ENCODE data around the gene ZNF311.
"Not testable (repeated sequence)": the region's sequence is repeated elsewhere in the genome, so short reads cannot be mapped to it uniquely, and the experiment has no call there.

Gene ZNF311

DNA sequence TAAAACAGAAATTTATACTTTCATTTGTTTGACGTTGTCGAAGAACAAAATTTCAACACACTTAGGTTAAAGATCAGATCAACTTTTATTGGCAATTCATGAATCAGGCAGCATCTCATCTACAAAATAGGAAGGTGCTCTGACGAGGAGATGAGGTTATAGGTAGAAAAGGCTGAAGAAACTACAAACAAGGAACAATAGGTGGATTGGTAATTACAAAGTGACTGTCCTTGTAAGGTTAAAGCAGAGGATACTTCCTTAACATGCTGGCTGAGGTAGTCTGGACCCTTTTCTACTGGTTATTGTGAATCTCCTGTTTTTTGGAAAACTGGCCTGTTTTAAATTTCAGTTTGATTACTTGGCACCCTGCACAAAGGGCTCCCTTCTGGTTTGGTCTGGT lies 48.8 kb downstream of the ZNF311 start:
- Histone ChIP-seq H3K27me3 (ENCODE audit: insufficient read depth, low read depth, severe bottlenecking) (no peaks in the 10 kb centered on the region), H3K27ac (no peak overlapping the region), H3K9me3 (ENCODE audit: severe bottlenecking) (peaks cover 2% of the 10 kb centered on the region), H3K36me3 (no peaks in the 10 kb centered on the region), H3K4me3 (ENCODE audit: low read depth, low read length) (no peak overlapping the region)
- DNase-seq: no peak
- TF ChIP-seq, protein P1, sequence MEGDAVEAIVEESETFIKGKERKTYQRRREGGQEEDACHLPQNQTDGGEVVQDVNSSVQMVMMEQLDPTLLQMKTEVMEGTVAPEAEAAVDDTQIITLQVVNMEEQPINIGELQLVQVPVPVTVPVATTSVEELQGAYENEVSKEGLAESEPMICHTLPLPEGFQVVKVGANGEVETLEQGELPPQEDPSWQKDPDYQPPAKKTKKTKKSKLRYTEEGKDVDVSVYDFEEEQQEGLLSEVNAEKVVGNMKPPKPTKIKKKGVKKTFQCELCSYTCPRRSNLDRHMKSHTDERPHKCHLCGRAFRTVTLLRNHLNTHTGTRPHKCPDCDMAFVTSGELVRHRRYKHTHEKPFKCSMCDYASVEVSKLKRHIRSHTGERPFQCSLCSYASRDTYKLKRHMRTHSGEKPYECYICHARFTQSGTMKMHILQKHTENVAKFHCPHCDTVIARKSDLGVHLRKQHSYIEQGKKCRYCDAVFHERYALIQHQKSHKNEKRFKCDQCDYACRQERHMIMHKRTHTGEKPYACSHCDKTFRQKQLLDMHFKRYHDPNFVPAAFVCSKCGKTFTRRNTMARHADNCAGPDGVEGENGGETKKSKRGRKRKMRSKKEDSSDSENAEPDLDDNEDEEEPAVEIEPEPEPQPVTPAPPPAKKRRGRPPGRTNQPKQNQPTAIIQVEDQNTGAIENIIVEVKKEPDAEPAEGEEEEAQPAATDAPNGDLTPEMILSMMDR (IDR thresholded peaks at IDR 0.05; ENCODE audit: low read depth, low read length): no peak

DNA sequence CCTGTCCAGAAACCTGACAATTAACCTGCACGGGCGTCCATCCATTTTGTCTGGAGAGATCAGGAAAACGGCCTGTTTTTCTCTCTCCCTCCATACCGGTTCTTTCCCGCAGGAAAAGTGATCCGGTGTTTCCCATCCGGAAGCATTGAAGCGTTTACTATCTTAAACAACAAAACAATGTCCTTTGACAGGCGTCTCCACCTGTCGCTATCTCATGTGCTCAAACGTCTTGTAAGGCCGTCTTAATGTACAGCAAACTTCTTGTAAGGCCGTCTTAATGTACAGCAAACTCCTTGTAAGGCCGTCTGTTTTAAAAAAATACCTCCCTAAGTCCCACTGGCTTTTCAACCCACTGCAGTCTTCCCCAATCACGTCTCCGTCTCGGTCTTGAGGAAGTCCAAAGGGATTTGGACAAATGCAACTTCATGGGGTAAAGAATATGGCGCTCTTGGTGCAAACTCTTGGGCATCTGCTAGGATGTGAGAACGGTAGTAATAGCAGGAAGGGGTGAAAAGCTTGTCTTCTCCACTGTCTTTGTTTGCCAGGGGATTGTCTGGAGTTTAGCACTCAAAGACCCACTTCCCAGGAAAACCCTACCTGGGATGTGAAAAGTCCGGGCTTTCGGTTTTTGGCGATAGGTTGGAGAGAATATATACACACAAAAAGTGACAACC lies 51.4 kb downstream of the ZNF311 start:
- TF ChIP-seq, protein P1 (IDR thresholded peaks at IDR 0.05; ENCODE audit: low read depth, low read length): no peak
- no peak for DNase-seq

DNA sequence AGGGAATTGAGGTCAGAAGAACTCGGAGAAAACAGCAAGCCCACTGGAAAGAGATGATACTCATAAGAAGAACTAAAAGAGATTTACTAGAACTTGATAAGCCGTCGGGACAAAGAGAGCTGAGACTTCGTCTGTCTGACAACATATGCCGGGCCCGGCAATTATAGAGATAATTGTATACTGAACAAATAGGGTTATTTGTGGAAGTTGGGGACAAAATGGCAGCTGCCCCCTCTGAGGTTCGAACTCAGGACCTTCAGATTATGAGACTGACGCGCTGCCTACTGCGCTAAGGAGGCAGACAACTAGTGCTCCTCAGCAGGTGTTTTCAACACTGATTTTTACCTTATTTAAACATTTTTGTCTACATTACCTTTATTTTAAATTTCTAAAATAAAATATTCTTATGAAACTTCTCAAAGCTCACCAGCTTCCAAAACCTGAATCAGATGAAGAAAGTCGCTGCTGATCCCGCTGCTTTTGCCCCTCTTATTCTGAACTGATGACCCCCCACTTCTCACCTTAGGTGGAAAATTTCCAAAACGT lies 52.0 kb downstream of the ZNF311 start:
- Histone ChIP-seq H3K4me3 (ENCODE audit: low read depth, low read length) (peak overlapping the region; percentile 61), H3K36me3 (no peaks in the 10 kb centered on the region), H3K27me3 (ENCODE audit: insufficient read depth, low read depth, severe bottlenecking) (no peaks in the 10 kb centered on the region), H3K9me3 (ENCODE audit: severe bottlenecking) (no peaks in the 10 kb centered on the region), H3K27ac (no peak overlapping the region)
- peak; percentile 57 for DNase-seq
- TF ChIP-seq, protein P1 (IDR thresholded peaks at IDR 0.05; ENCODE audit: low read depth, low read length): no peak

More for the DNA sequence above, 51.4 kb downstream of the ZNF311 start:
- Histone ChIP-seq H3K4me3 (ENCODE audit: low read depth, low read length) (peak overlapping the region; percentile 61), H3K27ac (no peak overlapping the region), H3K9me3 (ENCODE audit: severe bottlenecking) (no peaks in the 10 kb centered on the region), H3K27me3 (ENCODE audit: insufficient read depth, low read depth, severe bottlenecking) (no peaks in the 10 kb centered on the region), H3K36me3 (no peaks in the 10 kb centered on the region)

DNA sequence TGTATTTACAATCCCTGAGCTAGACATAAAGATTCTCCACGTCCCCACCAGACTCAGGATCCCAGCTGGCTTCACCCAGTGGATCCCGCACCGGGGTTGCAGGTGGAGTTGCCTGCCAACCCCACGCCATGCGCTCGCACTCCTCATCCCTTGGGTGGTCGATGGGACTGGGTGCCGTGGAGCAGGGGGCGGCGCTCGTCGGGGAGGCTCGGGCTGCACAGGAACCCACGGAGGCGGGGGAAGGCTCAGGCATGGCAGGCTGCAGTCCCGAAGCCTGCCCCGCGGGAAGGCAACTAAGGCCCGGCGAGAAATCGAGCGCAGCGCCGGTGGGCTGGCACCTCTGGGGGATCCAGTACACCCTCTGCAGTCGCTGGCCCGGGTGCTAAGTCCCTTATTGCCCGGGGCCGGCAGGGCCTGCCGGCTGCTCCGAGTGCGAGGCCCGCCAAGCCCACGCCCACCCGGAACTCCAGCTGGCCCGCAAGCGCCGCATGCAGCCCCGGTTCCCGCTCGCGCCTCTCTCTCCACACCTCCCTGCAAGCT lies 55.4 kb downstream of the ZNF311 start:
- not testable (repeated sequence) for H3K27ac ChIP-seq; H3K9me3 ChIP-seq (ENCODE audit: severe bottlenecking); H3K36me3 ChIP-seq; DNase-seq; H3K4me3 ChIP-seq (ENCODE audit: low read depth, low read length); H3K27me3 ChIP-seq (ENCODE audit: insufficient read depth, low read depth, severe bottlenecking)

DNA sequence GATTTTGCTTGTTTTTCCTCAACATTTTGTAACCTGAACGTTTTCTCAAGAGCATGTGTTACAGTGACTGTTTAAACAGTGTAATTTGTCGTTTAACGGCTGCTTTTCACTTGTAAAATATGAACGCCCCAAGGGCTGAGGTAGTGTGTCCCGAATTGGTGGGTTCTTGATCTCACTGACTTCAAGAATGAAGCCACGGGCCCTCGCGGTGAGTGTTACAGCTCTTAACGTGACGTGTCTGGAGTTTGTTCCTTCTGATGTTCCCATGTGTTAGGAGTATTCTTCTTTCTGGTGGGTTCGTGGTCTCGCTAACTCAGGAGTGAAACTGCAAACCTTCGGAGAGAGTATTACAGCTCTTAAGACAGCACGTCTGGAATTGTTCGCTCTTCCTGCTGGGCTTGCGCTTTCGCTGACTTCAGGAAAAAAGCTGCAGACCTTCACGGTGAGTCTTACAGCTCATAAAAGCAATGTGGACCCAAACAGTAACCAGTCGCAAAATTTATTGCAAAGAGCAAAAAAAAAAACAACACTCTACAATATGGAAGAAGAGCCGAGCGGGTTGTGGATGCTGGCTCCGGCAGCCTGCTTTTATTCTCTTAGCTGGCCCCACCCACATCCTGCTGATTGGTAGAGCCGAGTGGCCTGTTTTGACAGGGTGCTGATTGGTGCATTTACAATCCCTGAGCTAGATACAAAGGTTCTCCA lies 56.2 kb downstream of the ZNF311 start:
- H3K9me3 ChIP-seq (ENCODE audit: severe bottlenecking): no peaks in the 10 kb centered on the region
- TF ChIP-seq, protein P1 (IDR thresholded peaks at IDR 0.05; ENCODE audit: low read depth, low read length): no peak
- H3K27ac ChIP-seq: no peak overlapping the region
- no peaks in the 10 kb centered on the region for H3K27me3 ChIP-seq (ENCODE audit: insufficient read depth, low read depth, severe bottlenecking)
- no peak for DNase-seq
- H3K36me3 ChIP-seq: no peaks in the 10 kb centered on the region
- no peak overlapping the region for H3K4me3 ChIP-seq (ENCODE audit: low read depth, low read length)

DNA sequence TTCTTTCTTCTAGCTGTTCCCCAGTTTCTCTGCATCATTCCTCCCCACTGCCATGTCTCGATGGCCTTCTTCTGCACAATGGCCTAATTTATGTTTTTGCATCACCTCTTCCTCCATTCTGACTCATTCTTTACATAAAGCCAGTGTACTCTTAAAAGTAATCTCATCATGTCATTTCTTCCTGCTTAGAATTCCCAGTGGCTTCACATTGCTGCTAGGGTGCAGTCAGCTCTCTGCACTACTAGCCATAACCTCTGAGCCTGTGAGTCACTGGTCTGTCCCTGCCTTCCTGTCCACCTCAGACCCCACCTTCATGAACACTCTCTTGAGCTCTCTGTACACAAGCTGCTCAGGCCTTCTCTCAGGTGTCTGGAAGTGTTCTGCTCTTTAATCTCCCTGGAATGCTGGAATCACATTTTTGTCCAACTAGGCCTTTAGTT lies 57.3 kb downstream of the ZNF311 start:
- DNase-seq: no peak
- TF ChIP-seq, protein P1 (IDR thresholded peaks at IDR 0.05; ENCODE audit: low read depth, low read length): no peak
- Histone ChIP-seq H3K27me3 (ENCODE audit: insufficient read depth, low read depth, severe bottlenecking) (no peaks in the 10 kb centered on the region), H3K4me3 (ENCODE audit: low read depth, low read length) (no peak overlapping the region), H3K9me3 (ENCODE audit: severe bottlenecking) (no peaks in the 10 kb centered on the region), H3K27ac (no peak overlapping the region), H3K36me3 (no peaks in the 10 kb centered on the region)
